IPS-18a (cell line): ENCODE results near the gene CEMP1.

ENCODE experiments used
- H3K27ac ChIP-seq: one replicate; pipeline ENCODE4 v1.5.1; 2013; ENCODE audit warnings: low read length
- H3K27me3 ChIP-seq: one replicate; pipeline ENCODE4 v1.6.1; 2013; ENCODE audit warnings: mild to moderate bottlenecking, low read length; ENCODE audit not compliant: control insufficient read depth, insufficient read depth
- H3K36me3 ChIP-seq: one replicate; pipeline ENCODE4 v1.6.1; 2013; ENCODE audit warnings: low read depth, low read length; ENCODE audit not compliant: control insufficient read depth
- H3K4me1 ChIP-seq: one replicate; pipeline ENCODE4 v1.6.1; 2013; ENCODE audit warnings: low read depth, low read length; ENCODE audit not compliant: control insufficient read depth
- H3K4me3 ChIP-seq: one replicate; pipeline ENCODE4 v1.5.1; 2013; ENCODE audit warnings: low read length
- H3K9ac ChIP-seq: one replicate; pipeline ENCODE4 v1.6.1; 2013; ENCODE audit warnings: mild to moderate bottlenecking, low read length, moderate library complexity
- H3K9me3 ChIP-seq: one replicate; pipeline ENCODE4 v1.6.1; 2013; ENCODE audit warnings: low read depth, low read length; ENCODE audit not compliant: control insufficient read depth

The CEMP1 gene

GRCh38 chr16:2496223-2497115, 34.7 kb downstream of the CEMP1 start:
- Histone ChIP-seq H3K9ac (no peak overlapping the region), H3K4me1 (no peaks in the 10 kb centered on the region), H3K36me3 (peaks cover 3% of the 10 kb centered on the region), H3K27me3 (no peaks in the 10 kb centered on the region), H3K9me3 (no peaks in the 10 kb centered on the region), H3K27ac (no peak overlapping the region), H3K4me3 (no peak overlapping the region)

- H3K4me3 ChIP-seq = no peak overlapping the region
- H3K36me3 ChIP-seq = peaks cover 3% of the 10 kb centered on the region
- no peaks in the 10 kb centered on the region for H3K9me3 ChIP-seq
- H3K27me3 ChIP-seq = no peaks in the 10 kb centered on the region
- no peak overlapping the region for H3K9ac ChIP-seq
- no peak overlapping the region for H3K27ac ChIP-seq
- H3K4me1 ChIP-seq = no peaks in the 10 kb centered on the region
Measured at GRCh38 chr16:2495041-2495440, 36.2 kb downstream of the CEMP1 start.

- H3K4me3 ChIP-seq = no peak overlapping the region
- H3K36me3 ChIP-seq = peaks cover 3% of the 10 kb centered on the region
- H3K9ac ChIP-seq = no peak overlapping the region
- H3K4me1 ChIP-seq = no peaks in the 10 kb centered on the region
- H3K27me3 ChIP-seq = no peaks in the 10 kb centered on the region
- no peaks in the 10 kb centered on the region for H3K9me3 ChIP-seq
- H3K27ac ChIP-seq = no peak overlapping the region
Measured at GRCh38 chr16:2494616-2495015, 36.6 kb downstream of the CEMP1 start.

DNA sequence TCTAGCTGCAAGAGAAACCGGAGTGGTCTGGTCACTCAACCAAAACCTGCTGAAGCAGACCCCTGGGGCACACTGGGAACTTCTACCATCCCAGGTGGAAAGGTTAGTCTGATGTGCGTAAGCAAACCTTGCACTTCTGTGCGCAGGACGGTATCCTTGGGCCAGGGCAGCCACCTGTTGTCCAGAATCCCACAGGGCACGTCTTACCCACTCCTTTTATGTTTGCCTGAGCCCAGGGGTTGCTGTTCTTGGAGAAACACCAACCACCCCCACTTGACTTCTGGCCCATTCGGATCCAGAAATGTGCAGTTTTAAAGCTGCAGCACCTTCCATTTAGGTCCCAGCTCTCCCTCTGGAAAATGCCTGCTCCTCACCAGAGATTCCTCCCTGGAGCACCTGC, 37.6 kb downstream of the CEMP1 start:
- H3K9ac ChIP-seq = no peak overlapping the region
- H3K9me3 ChIP-seq = no peaks in the 10 kb centered on the region
- no peak overlapping the region for H3K27ac ChIP-seq
- no peaks in the 10 kb centered on the region for H3K27me3 ChIP-seq
- no peak overlapping the region for H3K4me3 ChIP-seq
- H3K36me3 ChIP-seq = peaks cover 3% of the 10 kb centered on the region
- no peaks in the 10 kb centered on the region for H3K4me1 ChIP-seq

GRCh38 chr16:2492292-2492691, 38.9 kb downstream of the CEMP1 start:
- Histone ChIP-seq H3K4me1 (no peaks in the 10 kb centered on the region), H3K36me3 (peaks cover 3% of the 10 kb centered on the region), H3K27ac (no peak overlapping the region), H3K27me3 (no peaks in the 10 kb centered on the region), H3K4me3 (no peak overlapping the region), H3K9ac (no peak overlapping the region), H3K9me3 (no peaks in the 10 kb centered on the region)

DNA sequence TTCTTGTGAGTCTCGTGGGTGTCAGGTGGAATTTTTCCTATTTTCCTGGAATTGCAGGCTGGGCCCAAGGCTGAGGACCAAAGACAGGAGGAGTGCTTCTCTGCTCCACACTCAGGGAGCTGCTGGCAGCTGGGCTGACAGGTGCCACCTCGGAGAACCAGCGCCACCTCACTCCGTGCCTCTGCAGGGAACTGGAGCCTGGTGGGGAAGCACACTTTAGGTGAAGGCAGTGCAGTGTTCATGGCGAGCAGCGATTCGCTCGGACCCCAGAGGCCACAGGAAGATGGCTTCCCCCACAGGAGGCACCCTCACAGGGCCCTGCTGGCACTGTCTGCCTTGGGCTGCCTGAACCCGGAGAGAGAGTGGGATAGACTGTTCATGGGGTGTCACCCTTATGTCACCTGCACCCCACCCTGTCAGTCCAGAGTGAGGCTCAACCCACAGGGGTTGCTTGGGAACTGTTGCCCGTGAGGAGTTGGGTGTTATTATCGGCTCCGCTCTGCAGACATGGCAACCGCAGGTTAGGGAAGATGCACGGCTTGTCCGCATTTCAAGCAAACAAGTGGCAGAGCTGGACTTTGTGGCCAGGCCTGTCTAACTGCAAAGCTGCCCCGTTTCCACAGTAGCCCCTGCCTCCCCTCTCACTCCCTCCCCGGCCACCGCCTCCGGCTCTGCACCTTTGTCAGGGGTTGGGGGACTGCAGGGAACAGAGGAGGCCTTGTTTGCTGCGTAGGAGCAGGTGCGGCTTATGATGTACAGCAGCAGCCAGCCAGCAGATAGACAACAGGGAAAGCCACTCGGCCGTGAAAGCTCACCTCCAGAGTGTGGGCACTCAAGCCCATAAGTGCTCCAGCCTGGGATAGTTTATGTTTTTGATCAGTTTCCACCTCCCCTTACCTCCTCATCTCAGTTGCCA, 40.8 kb downstream of the CEMP1 start:
- Histone ChIP-seq H3K9ac (no peak overlapping the region), H3K27ac (no peak overlapping the region)

GRCh38 chr16:2489581-2489980, 41.6 kb downstream of the CEMP1 start:
- H3K9ac ChIP-seq = no peak overlapping the region
- no peaks in the 10 kb centered on the region for H3K9me3 ChIP-seq
- H3K4me3 ChIP-seq = no peak overlapping the region
- no peaks in the 10 kb centered on the region for H3K27me3 ChIP-seq
- no peaks in the 10 kb centered on the region for H3K4me1 ChIP-seq
- H3K27ac ChIP-seq = no peak overlapping the region
- no peaks in the 10 kb centered on the region for H3K36me3 ChIP-seq

More for the DNA sequence above, 40.8 kb downstream of the CEMP1 start:
- no peaks in the 10 kb centered on the region for H3K9me3 ChIP-seq
- H3K4me3 ChIP-seq = no peak overlapping the region
- H3K36me3 ChIP-seq = no peaks in the 10 kb centered on the region
- H3K4me1 ChIP-seq = no peaks in the 10 kb centered on the region
- H3K27me3 ChIP-seq = no peaks in the 10 kb centered on the region

- no peaks in the 10 kb centered on the region for H3K27me3 ChIP-seq
- H3K9me3 ChIP-seq = no peaks in the 10 kb centered on the region
- no peaks in the 10 kb centered on the region for H3K36me3 ChIP-seq
Measured at GRCh38 chr16:2487903-2488531, 43.2 kb downstream of the CEMP1 start.

GRCh38 chr16:2487517-2487842, 43.7 kb downstream of the CEMP1 start:
- H3K36me3 ChIP-seq = no peaks in the 10 kb centered on the region
- no peak overlapping the region for H3K9ac ChIP-seq
- H3K4me3 ChIP-seq = no peak overlapping the region
- H3K27me3 ChIP-seq = no peaks in the 10 kb centered on the region
- no peaks in the 10 kb centered on the region for H3K4me1 ChIP-seq
- no peaks in the 10 kb centered on the region for H3K9me3 ChIP-seq
- H3K27ac ChIP-seq = no peak overlapping the region

More at GRCh38 chr16:2487903-2488531, 43.2 kb downstream of the CEMP1 start:
- Histone ChIP-seq H3K27ac (no peak overlapping the region), H3K4me3 (no peak overlapping the region), H3K4me1 (no peaks in the 10 kb centered on the region), H3K9ac (no peak overlapping the region)

- H3K27ac ChIP-seq = no peak overlapping the region
- no peak overlapping the region for H3K9ac ChIP-seq
- H3K9me3 ChIP-seq = no peaks in the 10 kb centered on the region
- H3K4me1 ChIP-seq = no peaks in the 10 kb centered on the region
- H3K4me3 ChIP-seq = no peak overlapping the region
- no peaks in the 10 kb centered on the region for H3K27me3 ChIP-seq
- H3K36me3 ChIP-seq = no peaks in the 10 kb centered on the region
Measured at GRCh38 chr16:2486645-2487516, 44.3 kb downstream of the CEMP1 start.
